B cell (primary cell): Measurements from ENCODE around the gene KLHL26. TPM values are rescaled to one million over a fixed set of nuclear protein-coding genes. Genes with fewer than 3 reads are reported as not detected.
A peak's percentile ranks its signal among the peaks of the same experiment; 100 is the strongest.

ENCODE experiments used
- ATAC-seq: fragments of 200-7000 bp; cut with Tn5 transposase; one replicate; pipeline ENCODE4 v1.10.0; 2021; ENCODE audit warnings: low read depth, mild to moderate bottlenecking, moderate number of reproducible peaks, moderate library complexity
- CTCF ChIA-PET: fragments of 350-600 bp; sonication (Branson Sonifier 250); formaldehyde crosslinking; loops from one replicate; lab custom pipeline; 2021; ENCODE audit warnings: antibody characterized with exemption, inconsistent platforms; lab: Charles Lee
- POLR2A ChIA-PET: fragments of 350-600 bp; sonication (Branson Sonifier 250); formaldehyde crosslinking; loops from one replicate; lab custom pipeline; 2021; ENCODE audit warnings: antibody characterized with exemption; lab: Charles Lee
- DNase-seq: peaks from one replicate; pipeline ENCODE4 v3.0.0; 2013
- H2AFZ ChIP-seq: 2 replicates; pipeline ENCODE4 v1.6.1; 2012; ENCODE audit warnings: mild to moderate bottlenecking, low read depth, low read length; ENCODE audit not compliant: insufficient read depth, poor library complexity, severe bottlenecking
- H3K27ac ChIP-seq, 2 donors: 1 replicate in 1 of 2; 2 replicates in 1 of 2; pipeline ENCODE4 v1.5.1; 2012 to 2013; ENCODE audit warnings: low read length in 2 of 2, mild to moderate bottlenecking in 2 of 2, moderate library complexity in 1 of 2
- H3K27me3 ChIP-seq, 4 experiments: fragments of 200-600 bp in 1 of 4; sonication (generic) in 1 of 4; replicated peaks in 1 of 4; 1 replicate in 2 of 4; 2 replicates in 2 of 4; pipeline versions ENCODE4 v1.6.1 to v1.7.0; 2013 to 2016; ENCODE audit warnings: low read length in 3 of 4, mild to moderate bottlenecking in 2 of 4, mixed read lengths in 1 of 4, moderate library complexity in 1 of 4; ENCODE audit not compliant: insufficient read depth in 4 of 4, control insufficient read depth in 3 of 4; ENCODE audit errors: control extremely low read depth in 1 of 4
- H3K36me3 ChIP-seq, 2 experiments: replicated peaks in 1 of 2; 1 replicate in 1 of 2; 2 replicates in 1 of 2; pipeline versions ENCODE4 v1.6.1 to v1.7.1; 2013; ENCODE audit warnings: low read length in 1 of 2; ENCODE audit not compliant: insufficient read depth in 2 of 2, control insufficient read depth in 1 of 2; ENCODE audit errors: control extremely low read depth in 1 of 2, extremely low read depth in 1 of 2
- H3K4me1 ChIP-seq, 2 donors: fragments of 200-600 bp in 1 of 2; sonication (generic) in 1 of 2; 1 replicate in 1 of 2; 2 replicates in 1 of 2; pipeline versions ENCODE4 v1.5.1 to v1.6.1; 2013 to 2017; ENCODE audit warnings: low read length in 2 of 2; ENCODE audit not compliant: control insufficient read depth in 2 of 2, insufficient read depth in 2 of 2
- H3K4me2 ChIP-seq: replicated peaks from 2 replicates; pipeline ENCODE3; 2012; ENCODE audit warnings: mild to moderate bottlenecking, low read depth, low read length; ENCODE audit not compliant: poor library complexity, severe bottlenecking
- H3K4me3 ChIP-seq, 5 experiments: fragments of 200-600 bp in 1 of 5; sonication (generic) in 1 of 5; 1 replicate in 3 of 5; 2 replicates in 2 of 5; pipeline versions ENCODE4 v1.5.1 to v1.7.0; 2011 to 2016; ENCODE audit warnings: low read length in 4 of 5, mild to moderate bottlenecking in 4 of 5, low read depth in 2 of 5, control low read depth in 1 of 5, moderate library complexity in 1 of 5; ENCODE audit not compliant: insufficient read depth in 1 of 5; ENCODE audit errors: control extremely low read depth in 1 of 5, extremely low read depth in 1 of 5
- H3K79me2 ChIP-seq: fragments of 200-600 bp; sonication (generic); one replicate; pipeline ENCODE4 v1.6.0; 2016; ENCODE audit warnings: low read length; ENCODE audit not compliant: control insufficient read depth, insufficient read depth
- H3K9ac ChIP-seq: fragments of 200-600 bp; sonication (generic); 2 replicates; pipeline ENCODE4 v1.6.1; 2017; ENCODE audit warnings: mild to moderate bottlenecking, low read length, moderate library complexity
- H3K9me3 ChIP-seq, 3 donors: one replicate each; pipeline versions ENCODE4 v1.6.1 to v1.7.1; 2013; ENCODE audit warnings: low read length in 2 of 3; ENCODE audit not compliant: control insufficient read depth in 2 of 3, insufficient read depth in 1 of 3; ENCODE audit errors: control extremely low read depth in 1 of 3
- H4K20me1 ChIP-seq: 2 replicates; pipeline ENCODE4 v1.6.0; 2012; ENCODE audit warnings: mild to moderate bottlenecking, low read length; ENCODE audit not compliant: insufficient read depth, control insufficient read depth, poor library complexity, severe bottlenecking
- H3K27ac Mint-ChIP-seq: one replicate; pipeline ENCODE4 v1.8.0; 2021; ENCODE audit warnings: mixed read lengths
- H3K27me3 Mint-ChIP-seq: one replicate; pipeline ENCODE4 v1.8.0; 2021; ENCODE audit warnings: mixed read lengths
- H3K4me1 Mint-ChIP-seq: one replicate; pipeline ENCODE4 v1.8.0; 2021; ENCODE audit warnings: mixed read lengths
- H3K4me3 Mint-ChIP-seq: one replicate; pipeline ENCODE4 v1.8.0; 2021; ENCODE audit warnings: mixed read lengths
- H3K9me3 Mint-ChIP-seq: one replicate; pipeline ENCODE4 v1.8.0; 2022; ENCODE audit warnings: mixed read lengths; ENCODE audit not compliant: insufficient read depth
- EZH2 ChIP-seq: IDR thresholded peaks from 2 replicates; pipeline ENCODE4 v1.6.1; 2012; ENCODE audit warnings: borderline replicate concordance, low read depth, mild to moderate bottlenecking, moderate library complexity, low read length; ENCODE audit not compliant: insufficient read depth, poor library complexity, severe bottlenecking
- WGBS: methylation state at CpG from one replicate; pipeline ENCODE4 v1.1.5; 2013; ENCODE audit warnings: missing lambda C conversion rate; ENCODE audit not compliant: insufficient coverage; 5-methylcytosine and 5-hydroxymethylcytosine counted together
- intact Hi-C: fragments of 100-400 bp; cut with micrococcal nuclease; formaldehyde crosslinking; loops from one replicate; pipeline ENCODE4 v1.10.0; 2022
- polyA minus RNA-seq: library from RNA; depleted of rRNA, polyadenylated mRNA; stranded (reverse); fragments of >200 nt; gene quantifications from 2 replicates; pipeline ENCODE4 v1.2.3, GENCODE V29; 2012
- polyA plus RNA-seq: library from polyadenylated mRNA; depleted of rRNA; stranded (reverse); fragments of >200 nt; gene quantifications from 2 replicates; pipeline ENCODE4 v1.2.3, GENCODE V29; 2012
- total RNA-seq, 2 donors: library from RNA; stranded (reverse); fragments of 120-200 nt in 1 of 2; gene quantifications; 1 replicate in 1 of 2; 2 replicates in 1 of 2; pipeline versions ENCODE4 v1.2.3 to v1.2.4, GENCODE V29; 2013 to 2022
- TF ChIP-seq, protein P1 (sequence below): fragments of 200-600 bp; IDR thresholded peaks from one replicate; pipeline ENCODE4 v1.8.0; 2022; ENCODE audit warnings: antibody characterized with exemption, mild to moderate bottlenecking

KLHL26 gene, protein sequence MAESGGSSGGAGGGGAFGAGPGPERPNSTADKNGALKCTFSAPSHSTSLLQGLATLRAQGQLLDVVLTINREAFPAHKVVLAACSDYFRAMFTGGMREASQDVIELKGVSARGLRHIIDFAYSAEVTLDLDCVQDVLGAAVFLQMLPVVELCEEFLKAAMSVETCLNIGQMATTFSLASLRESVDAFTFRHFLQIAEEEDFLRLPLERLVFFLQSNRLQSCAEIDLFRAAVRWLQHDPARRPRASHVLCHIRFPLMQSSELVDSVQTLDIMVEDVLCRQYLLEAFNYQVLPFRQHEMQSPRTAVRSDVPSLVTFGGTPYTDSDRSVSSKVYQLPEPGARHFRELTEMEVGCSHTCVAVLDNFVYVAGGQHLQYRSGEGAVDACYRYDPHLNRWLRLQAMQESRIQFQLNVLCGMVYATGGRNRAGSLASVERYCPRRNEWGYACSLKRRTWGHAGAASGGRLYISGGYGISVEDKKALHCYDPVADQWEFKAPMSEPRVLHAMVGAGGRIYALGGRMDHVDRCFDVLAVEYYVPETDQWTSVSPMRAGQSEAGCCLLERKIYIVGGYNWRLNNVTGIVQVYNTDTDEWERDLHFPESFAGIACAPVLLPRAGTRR
- total RNA-seq (10.0 and 14.6 TPM in 2 replicates), polyA plus RNA-seq (5.0 and 5.9 TPM in 2 replicates), polyA minus RNA-seq (5.5 and 11.0 TPM in 2 replicates)
- total RNA-seq (2013): 1.4 TPM

DNA sequence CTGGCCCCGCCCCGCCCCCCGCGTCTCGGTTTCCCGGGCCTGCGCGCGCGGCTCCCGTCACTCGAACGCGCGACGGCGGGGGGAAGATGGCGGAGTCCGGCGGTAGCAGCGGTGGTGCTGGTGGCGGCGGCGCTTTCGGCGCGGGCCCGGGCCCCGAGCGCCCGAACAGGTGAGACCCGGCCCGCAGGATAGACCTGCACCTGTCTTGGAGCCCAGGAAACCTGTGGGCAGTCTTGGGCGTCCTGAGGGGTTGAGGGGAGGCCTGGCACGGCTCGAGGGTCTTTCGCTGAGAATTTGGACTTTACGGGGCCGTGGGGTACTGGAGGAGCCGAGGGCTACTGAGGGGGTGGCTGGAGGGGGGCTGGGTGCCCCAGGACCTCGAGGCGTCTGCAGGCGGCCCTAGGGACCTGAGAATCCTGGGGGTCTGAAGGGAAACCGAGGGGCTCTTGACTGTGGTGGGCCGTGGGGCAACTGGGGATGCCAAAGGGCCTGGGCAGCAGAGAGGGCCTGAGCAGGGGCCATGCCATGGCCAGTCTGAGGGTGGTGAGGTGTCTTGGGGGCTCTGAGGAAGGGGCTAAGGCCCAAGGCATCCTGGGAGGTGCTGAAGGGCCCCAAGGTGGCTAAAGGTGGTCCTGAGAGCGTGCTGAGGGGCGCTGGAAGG is at the start of gene KLHL26:
Gene KLHL26 (plus strand): TSS at position 60 of the 661 bp plus-strand sequence. CDS start 27 bp downstream, at position 87.
- peaks cover 18% of the 10 kb centered on the region for H3K79me2 ChIP-seq
- H3K27ac ChIP-seq: peak within 1 kb of the TSS; percentile 82 to 84
- peak within 1 kb of the TSS; percentile 28 to 95 (median 81) for H3K4me3 ChIP-seq
- WGBS: 2% methylated on average over 43 of the region's 47 CpGs
- H2AFZ ChIP-seq: peak within 1 kb of the TSS; percentile 97
- Mint-ChIP-seq H3K27ac (peak within 1 kb of the TSS; percentile 95), H3K4me3 (peak within 1 kb of the TSS; percentile 95), H3K4me1 (peaks cover 25% of the 10 kb centered on the region), H3K27me3 (peaks cover 3% of the 10 kb centered on the region), H3K9me3 (no peaks in the 10 kb centered on the region)
- H3K9ac ChIP-seq: peak within 1 kb of the TSS; percentile 93
- no peaks in the 10 kb centered on the region for H3K36me3 ChIP-seq
- intact Hi-C loops: loop anchor here (1.0 to 5.0 kb wide), 8 partner anchors 46 to 426 kb away; partner anchors contain the start of genes ARMC6, CRTC1, ELL and SLC25A42
- ChIA-PET CTCF (interaction anchor here (2.0 kb wide), 1 partner anchor 48 kb away, joined by 4 read pairs; the partner anchor contains the start of gene REX1BD), POLR2A (no interaction called here)
- ATAC-seq: no peak
- peak within 1 kb of the TSS; percentile 91 for H3K4me2 ChIP-seq
- H3K27me3 ChIP-seq: no peaks in the 10 kb centered on the region
- peaks cover 12 to 27% of the 10 kb centered on the region in 2 donors for H3K4me1 ChIP-seq
- DNase-seq: no peak
- H4K20me1 ChIP-seq: no peaks in the 10 kb centered on the region
- peaks cover 0 to 6% (median 0%) of the 10 kb centered on the region in 3 donors for H3K9me3 ChIP-seq
- TF ChIP-seq EZH2: no peak
- TF ChIP-seq, protein P1, sequence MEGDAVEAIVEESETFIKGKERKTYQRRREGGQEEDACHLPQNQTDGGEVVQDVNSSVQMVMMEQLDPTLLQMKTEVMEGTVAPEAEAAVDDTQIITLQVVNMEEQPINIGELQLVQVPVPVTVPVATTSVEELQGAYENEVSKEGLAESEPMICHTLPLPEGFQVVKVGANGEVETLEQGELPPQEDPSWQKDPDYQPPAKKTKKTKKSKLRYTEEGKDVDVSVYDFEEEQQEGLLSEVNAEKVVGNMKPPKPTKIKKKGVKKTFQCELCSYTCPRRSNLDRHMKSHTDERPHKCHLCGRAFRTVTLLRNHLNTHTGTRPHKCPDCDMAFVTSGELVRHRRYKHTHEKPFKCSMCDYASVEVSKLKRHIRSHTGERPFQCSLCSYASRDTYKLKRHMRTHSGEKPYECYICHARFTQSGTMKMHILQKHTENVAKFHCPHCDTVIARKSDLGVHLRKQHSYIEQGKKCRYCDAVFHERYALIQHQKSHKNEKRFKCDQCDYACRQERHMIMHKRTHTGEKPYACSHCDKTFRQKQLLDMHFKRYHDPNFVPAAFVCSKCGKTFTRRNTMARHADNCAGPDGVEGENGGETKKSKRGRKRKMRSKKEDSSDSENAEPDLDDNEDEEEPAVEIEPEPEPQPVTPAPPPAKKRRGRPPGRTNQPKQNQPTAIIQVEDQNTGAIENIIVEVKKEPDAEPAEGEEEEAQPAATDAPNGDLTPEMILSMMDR: no peak
